ENCODE data around the gene ANKRD44. TPM values are rescaled to one million over a fixed set of nuclear protein-coding genes. Genes with fewer than 3 reads are reported as not detected.

Gene ANKRD44
- total RNA-seq, 1 experiment from 2014 or later: 0.85 TPM

GRCh38 chr2:196941398-196942078, 369.0 kb downstream of the ANKRD44 start:
- Histone ChIP-seq H3K9me3 (replicated peaks) (no peaks in the 10 kb centered on the region), H3K27me3 (no peaks in the 10 kb centered on the region), H3K27ac (no peak overlapping the region), H3K36me3 (no peaks in the 10 kb centered on the region), H3K4me3 (no peak overlapping the region), H3K4me1 (no peaks in the 10 kb centered on the region)
- DNase-seq: no peak

- Histone ChIP-seq H3K27ac (no peak overlapping the region), H3K4me1 (no peaks in the 10 kb centered on the region), H3K36me3 (no peaks in the 10 kb centered on the region), H3K9me3 (replicated peaks) (no peaks in the 10 kb centered on the region), H3K27me3 (no peaks in the 10 kb centered on the region), H3K4me3 (no peak overlapping the region)
- DNase-seq: no peak
Observed at GRCh38 chr2:196939371-196939770, 371.2 kb downstream of the ANKRD44 start.

Other genes with a start within 250 kb of the ANKRD44 start
- 276 and 292 TPM in 2 replicates for gene SF3B1, start 124.2 kb upstream of the ANKRD44 start, total RNA-seq (2014; rRNA removed; shearing (Covaris generic))
- 18.1 TPM in 2 replicates for gene COQ10B, start 142.8 kb upstream of the ANKRD44 start, total RNA-seq (2014; rRNA removed; shearing (Covaris generic))
- gene HSPD1, start 189.1 kb upstream of the ANKRD44 start, total RNA-seq (2014; rRNA removed; shearing (Covaris generic)): 749 and 770 TPM in 2 replicates
- 395 and 401 TPM in 2 replicates for gene HSPE1, start 189.6 kb upstream of the ANKRD44 start, total RNA-seq (2014; rRNA removed; shearing (Covaris generic))
- 64.4 and 71.1 TPM in 2 replicates for gene MOB4, start 205.3 kb upstream of the ANKRD44 start, total RNA-seq (2014; rRNA removed; shearing (Covaris generic))

Measured in SJCRH30 (cell line).